DOHH2 (cell line): Measurements from ENCODE around the gene SFXN5.

Source experiments
- H3F3A ChIP-seq: fragments of 200-600 bp; sonication (generic), shearing (Covaris generic); 2 replicates; pipeline ENCODE4 v1.6.0; 2016; ENCODE audit warnings: antibody characterized with exemption, mild to moderate bottlenecking; ENCODE audit not compliant: control insufficient read depth, insufficient read depth
- H3K27ac ChIP-seq: fragments of 200-600 bp; sonication (generic); 2 replicates; pipeline ENCODE4 v1.5.1; 2014; ENCODE audit warnings: low read depth, mild to moderate bottlenecking, low read length, moderate library complexity
- H3K27me3 ChIP-seq: fragments of 200-600 bp; sonication (generic); 2 replicates; pipeline ENCODE4 v1.6.1; 2014; ENCODE audit warnings: mild to moderate bottlenecking, low read length, mixed read lengths; ENCODE audit not compliant: control insufficient read depth
- H3K36me3 ChIP-seq: fragments of 200-600 bp; sonication (generic); 2 replicates; pipeline ENCODE4 v1.6.1; 2014; ENCODE audit warnings: mild to moderate bottlenecking, low read length, moderate library complexity, mixed read lengths; ENCODE audit not compliant: control insufficient read depth
- H3K4me1 ChIP-seq: fragments of 200-600 bp; sonication (generic); 2 replicates; pipeline ENCODE4 v1.6.1; 2014; ENCODE audit warnings: mild to moderate bottlenecking, low read length, mixed read lengths; ENCODE audit not compliant: control insufficient read depth
- H3K4me2 ChIP-seq: fragments of 200-600 bp; sonication (generic); 2 replicates; pipeline ENCODE4 v1.6.0; 2014; ENCODE audit warnings: mild to moderate bottlenecking, low read length, moderate library complexity
- H3K4me3 ChIP-seq: fragments of 200-600 bp; sonication (generic); 2 replicates; pipeline ENCODE4 v1.5.1; 2014; ENCODE audit warnings: mild to moderate bottlenecking, low read length, mixed read lengths
- H3K79me2 ChIP-seq: fragments of 200-600 bp; sonication (generic); 2 replicates; pipeline ENCODE4 v1.6.1; 2014; ENCODE audit warnings: mild to moderate bottlenecking, low read length, mixed read lengths; ENCODE audit not compliant: control insufficient read depth
- H3K9me2 ChIP-seq: fragments of 200-600 bp; sonication (generic); replicated peaks from 2 replicates; pipeline ENCODE4 v1.6.1; 2014; ENCODE audit warnings: mild to moderate bottlenecking, low read length, mixed read lengths; ENCODE audit not compliant: control insufficient read depth
- H3K9me3 ChIP-seq: fragments of 200-600 bp; sonication (generic); 2 replicates; pipeline ENCODE4 v1.6.1; 2014; ENCODE audit warnings: antibody characterized with exemption, low read length, mixed read lengths; ENCODE audit not compliant: control insufficient read depth, insufficient read depth
- H4K20me1 ChIP-seq: fragments of 200-600 bp; sonication (generic); 2 replicates; pipeline ENCODE4 v1.6.0; 2014; ENCODE audit warnings: low read depth, mild to moderate bottlenecking, antibody characterized with exemption, low read length, moderate library complexity; ENCODE audit not compliant: control insufficient read depth, insufficient read depth
- CTCF ChIP-seq: fragments of 200-600 bp; sonication (generic); IDR thresholded peaks from one replicate; pipeline ENCODE4 v1.5.1; 2014; ENCODE audit warnings: antibody characterized with exemption, mild to moderate bottlenecking, low read depth, low read length; ENCODE audit not compliant: poor library complexity, severe bottlenecking
- EZH2phosphoT487 ChIP-seq: fragments of 200-600 bp; sonication (generic); IDR thresholded peaks from 2 replicates; pipeline ENCODE4 v1.6.1; 2017; ENCODE audit warnings: borderline replicate concordance, mild to moderate bottlenecking, antibody characterized with exemption, low read length, moderate library complexity, mixed read lengths

SFXN5 gene

DNA sequence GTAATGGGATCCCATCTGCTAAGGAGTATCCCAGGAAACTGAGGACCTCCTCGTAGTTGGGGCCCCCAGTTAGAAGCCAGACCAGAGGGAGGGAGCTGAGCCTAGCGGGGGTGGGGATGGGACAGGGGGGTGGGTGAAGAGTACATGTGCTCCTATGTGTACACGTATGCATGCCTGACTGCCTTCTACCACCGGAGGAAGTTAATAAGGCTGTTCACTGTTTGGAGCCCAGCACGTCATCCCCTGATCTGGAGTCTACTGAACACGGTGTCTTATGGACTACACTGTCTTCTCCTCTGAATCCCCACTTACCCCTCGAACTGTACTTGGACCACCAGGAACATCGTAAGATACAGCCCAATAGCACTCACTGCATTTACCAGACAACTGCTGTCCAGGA, 68.5 kb downstream of the SFXN5 start:
- TF ChIP-seq CTCF (no peak), EZH2phosphoT487 (no peak)
- H3K4me3 ChIP-seq, result no peak overlapping the region
- H3F3A ChIP-seq, result no peaks in the 10 kb centered on the region
- no peaks in the 10 kb centered on the region for H3K79me2 ChIP-seq
- no peaks in the 10 kb centered on the region for H4K20me1 ChIP-seq
- H3K36me3 ChIP-seq, result no peaks in the 10 kb centered on the region
- no peaks in the 10 kb centered on the region for H3K27me3 ChIP-seq
- no peaks in the 10 kb centered on the region for H3K9me3 ChIP-seq
- no peak overlapping the region for H3K27ac ChIP-seq
- no peak overlapping the region for H3K4me2 ChIP-seq
- H3K4me1 ChIP-seq, result no peaks in the 10 kb centered on the region
- H3K9me2 ChIP-seq, result no peaks in the 10 kb centered on the region

DNA sequence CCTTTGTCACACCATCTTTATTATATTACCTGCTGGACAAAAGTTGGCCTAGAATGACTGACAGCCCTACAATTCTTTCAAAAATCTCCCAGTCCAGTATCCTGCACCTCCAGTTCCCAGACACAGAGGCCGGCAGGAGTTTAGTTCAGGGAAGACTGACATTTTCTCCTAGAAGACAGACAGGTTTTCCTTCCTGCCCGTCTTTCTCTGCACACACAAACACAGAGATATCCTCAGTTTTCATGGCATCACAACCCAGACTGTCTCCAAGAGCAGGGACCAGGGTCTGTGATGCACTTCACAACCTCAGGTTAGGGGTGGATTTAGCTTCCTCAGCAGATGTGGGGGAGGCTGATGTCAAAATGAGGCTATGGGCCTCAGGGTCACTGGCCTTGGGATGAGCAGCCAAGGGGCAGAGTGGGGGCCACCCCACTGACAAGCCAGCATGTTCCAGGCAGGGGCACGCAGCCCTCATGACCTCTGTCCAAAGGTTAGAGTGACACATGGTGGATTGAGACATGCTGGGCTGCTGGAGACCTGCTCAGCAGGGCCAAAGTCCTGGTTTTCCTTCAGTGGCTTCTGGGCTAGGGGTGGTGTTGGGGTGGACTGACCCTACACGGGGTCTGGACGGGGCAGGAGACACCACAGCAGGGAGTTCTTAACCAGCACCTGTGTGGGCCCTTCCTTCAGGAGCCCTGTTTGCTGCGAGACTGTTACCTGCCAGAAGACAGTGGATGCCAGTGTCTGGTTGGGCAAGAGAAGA, 70.5 kb downstream of the SFXN5 start:
- H3K79me2 ChIP-seq, result no peaks in the 10 kb centered on the region
- no peak overlapping the region for H3K4me2 ChIP-seq
- H3K9me3 ChIP-seq, result no peaks in the 10 kb centered on the region
- no peaks in the 10 kb centered on the region for H3K36me3 ChIP-seq
- TF ChIP-seq EZH2phosphoT487 (no peak), CTCF (no peak)
- no peak overlapping the region for H3K4me3 ChIP-seq
- H3K27ac ChIP-seq, result no peak overlapping the region
- H3F3A ChIP-seq, result no peaks in the 10 kb centered on the region
- H3K4me1 ChIP-seq, result no peaks in the 10 kb centered on the region
- 0 out of 2 replicates have a peak, but pooled peaks cover under 1% of the 10 kb centered on the region for H4K20me1 ChIP-seq
- no peaks in the 10 kb centered on the region for H3K27me3 ChIP-seq
- no peaks in the 10 kb centered on the region for H3K9me2 ChIP-seq

- Histone ChIP-seq H3K27me3 (no peaks in the 10 kb centered on the region), H3K36me3 (no peaks in the 10 kb centered on the region), H3K4me2 (no peak overlapping the region), H3K4me1 (no peaks in the 10 kb centered on the region), H3K79me2 (no peaks in the 10 kb centered on the region), H3K4me3 (no peak overlapping the region), H4K20me1 (0 out of 2 replicates have a peak, but pooled peaks cover 3% of the 10 kb centered on the region), H3K27ac (no peak overlapping the region), H3K9me3 (no peaks in the 10 kb centered on the region), H3K9me2 (no peaks in the 10 kb centered on the region), H3F3A (no peaks in the 10 kb centered on the region)
- no peak for TF ChIP-seq CTCF
These were observed 71.5 kb downstream of the SFXN5 start for GRCh38 chr2:72999729-73000725.
